MM.1S (cell line): ENCODE data around the gene TIMM9.

Experiments used
- DNase-seq: peaks from one replicate; pipeline ENCODE4 v3.0.0-alpha.2; 2015
- H2AFZ ChIP-seq: fragments of 300-600 bp; sonication (generic); 2 replicates; pipeline ENCODE4 v1.6.0; 2016; ENCODE audit warnings: antibody characterized with exemption, low read length
- H3F3A ChIP-seq: fragments of 300-600 bp; sonication (generic); 2 replicates; pipeline ENCODE4 v1.6.1; 2016; ENCODE audit warnings: mild to moderate bottlenecking, antibody characterized with exemption, low read length, moderate library complexity, mixed read lengths; ENCODE audit not compliant: insufficient read depth
- H3K27ac ChIP-seq: fragments of 300-600 bp; sonication (generic); 2 replicates; pipeline ENCODE4 v1.5.1; 2016; ENCODE audit warnings: mild to moderate bottlenecking, low read length
- H3K27me3 ChIP-seq: fragments of 300-600 bp; sonication (generic); replicated peaks from 2 replicates; pipeline ENCODE4 v1.6.0; 2016; ENCODE audit warnings: low read length; ENCODE audit not compliant: insufficient read depth
- H3K36me3 ChIP-seq: fragments of 300-600 bp; sonication (generic); replicated peaks from 2 replicates; pipeline ENCODE4 v1.6.1; 2016; ENCODE audit warnings: mild to moderate bottlenecking, low read length, mixed read lengths; ENCODE audit not compliant: insufficient read depth
- H3K4me1 ChIP-seq: fragments of 300-600 bp; sonication (generic); 2 replicates; pipeline ENCODE4 v1.6.1; 2016; ENCODE audit warnings: low read length, mixed read lengths
- H3K4me2 ChIP-seq: fragments of 300-600 bp; sonication (generic); 2 replicates; pipeline ENCODE4 v1.6.0; 2016; ENCODE audit warnings: low read depth, low read length
- H3K4me3 ChIP-seq: fragments of 300-600 bp; sonication (generic); 2 replicates; pipeline ENCODE4 v1.5.1; 2016; ENCODE audit warnings: low read length, mixed read lengths
- H3K79me2 ChIP-seq: fragments of 300-600 bp; sonication (generic); 2 replicates; pipeline ENCODE4 v1.6.1; 2016; ENCODE audit warnings: mixed run types, low read length, mixed read lengths
- H3K9ac ChIP-seq: fragments of 300-600 bp; sonication (generic); 2 replicates; pipeline ENCODE4 v1.6.1; 2016; ENCODE audit warnings: low read length, mixed read lengths
- H3K9me2 ChIP-seq: fragments of 300-600 bp; sonication (generic); replicated peaks from 2 replicates; pipeline ENCODE4 v1.6.1; 2016; ENCODE audit warnings: mild to moderate bottlenecking, low read length, mixed read lengths; ENCODE audit not compliant: insufficient read depth
- H3K9me3 ChIP-seq: fragments of 300-600 bp; sonication (generic); replicated peaks from 2 replicates; pipeline ENCODE4 v1.6.1; 2016; ENCODE audit warnings: mild to moderate bottlenecking, low read length, mixed read lengths; ENCODE audit not compliant: insufficient read depth
- H4K20me1 ChIP-seq: fragments of 300-600 bp; sonication (generic); 2 replicates; pipeline ENCODE4 v1.6.1; 2016; ENCODE audit warnings: mild to moderate bottlenecking, low read length, moderate library complexity, mixed read lengths; ENCODE audit not compliant: insufficient read depth
- EZH2 ChIP-seq: fragments of 300-600 bp; sonication (generic); optimal IDR thresholded peaks from 2 replicates; pipeline ENCODE3; 2017; ENCODE audit warnings: low read depth, mild to moderate bottlenecking, antibody characterized with exemption, low read length, mixed read lengths
- EZH2phosphoT487 ChIP-seq: fragments of 300-600 bp; sonication (generic); IDR thresholded peaks from 2 replicates; pipeline ENCODE4 v1.6.1; 2018; ENCODE audit warnings: antibody characterized with exemption, low read length
- TF ChIP-seq, protein P1 (sequence below): fragments of 300-600 bp; sonication (generic); IDR thresholded peaks from 2 replicates; pipeline ENCODE4 v1.5.1; 2016; ENCODE audit warnings: antibody characterized with exemption, low read length, mixed read lengths

The TIMM9 gene

DNA sequence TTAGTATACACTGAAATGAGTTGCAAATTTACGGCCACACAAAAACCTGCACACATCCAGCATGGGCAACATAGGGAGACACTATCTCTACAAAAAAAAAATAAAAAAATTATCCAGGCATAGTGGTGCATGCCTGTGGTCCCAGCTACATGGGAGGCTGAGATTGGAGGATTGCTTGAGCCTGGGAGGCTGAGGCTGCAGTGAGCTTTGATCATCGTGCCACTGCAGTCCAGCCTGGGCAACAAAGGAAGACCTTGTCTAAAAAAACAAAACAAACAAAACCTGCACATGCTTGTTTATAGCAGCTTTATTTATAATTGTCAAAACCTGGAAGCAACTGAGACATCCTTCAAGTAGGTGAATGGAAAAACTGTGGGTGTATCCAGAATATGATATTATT, 36.5 kb downstream of the TIMM9 start:
- Histone ChIP-seq H3K9me3 (no peaks in the 10 kb centered on the region), H3K4me2 (no peak overlapping the region), H3K4me3 (no peak overlapping the region), H3K27ac (no peak overlapping the region), H3K27me3 (no peaks in the 10 kb centered on the region), H3F3A (no peaks in the 10 kb centered on the region), H2AFZ (no peak overlapping the region), H3K9ac (no peak overlapping the region), H3K9me2 (no peaks in the 10 kb centered on the region), H3K4me1 (no peaks in the 10 kb centered on the region), H3K36me3 (no peaks in the 10 kb centered on the region), H3K79me2 (no peaks in the 10 kb centered on the region), H4K20me1 (no peaks in the 10 kb centered on the region)
- no peak for DNase-seq
- no peak for TF ChIP-seq EZH2phosphoT487
- TF ChIP-seq, protein P1, sequence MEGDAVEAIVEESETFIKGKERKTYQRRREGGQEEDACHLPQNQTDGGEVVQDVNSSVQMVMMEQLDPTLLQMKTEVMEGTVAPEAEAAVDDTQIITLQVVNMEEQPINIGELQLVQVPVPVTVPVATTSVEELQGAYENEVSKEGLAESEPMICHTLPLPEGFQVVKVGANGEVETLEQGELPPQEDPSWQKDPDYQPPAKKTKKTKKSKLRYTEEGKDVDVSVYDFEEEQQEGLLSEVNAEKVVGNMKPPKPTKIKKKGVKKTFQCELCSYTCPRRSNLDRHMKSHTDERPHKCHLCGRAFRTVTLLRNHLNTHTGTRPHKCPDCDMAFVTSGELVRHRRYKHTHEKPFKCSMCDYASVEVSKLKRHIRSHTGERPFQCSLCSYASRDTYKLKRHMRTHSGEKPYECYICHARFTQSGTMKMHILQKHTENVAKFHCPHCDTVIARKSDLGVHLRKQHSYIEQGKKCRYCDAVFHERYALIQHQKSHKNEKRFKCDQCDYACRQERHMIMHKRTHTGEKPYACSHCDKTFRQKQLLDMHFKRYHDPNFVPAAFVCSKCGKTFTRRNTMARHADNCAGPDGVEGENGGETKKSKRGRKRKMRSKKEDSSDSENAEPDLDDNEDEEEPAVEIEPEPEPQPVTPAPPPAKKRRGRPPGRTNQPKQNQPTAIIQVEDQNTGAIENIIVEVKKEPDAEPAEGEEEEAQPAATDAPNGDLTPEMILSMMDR: no peak
- TF ChIP-seq EZH2: no peak

GRCh38 chr14:58376791-58377190, 50.5 kb downstream of the TIMM9 start:
- no peak overlapping the region for H3K9ac ChIP-seq
- DNase-seq: no peak
- H3K27me3 ChIP-seq: no peaks in the 10 kb centered on the region
- TF ChIP-seq, protein P1: no peak
- TF ChIP-seq EZH2phosphoT487: no peak
- no peak for TF ChIP-seq EZH2
- no peak overlapping the region for H3K4me2 ChIP-seq
- no peak overlapping the region for H2AFZ ChIP-seq
- no peak overlapping the region for H3K4me3 ChIP-seq
- H3K27ac ChIP-seq: no peak overlapping the region
- no peaks in the 10 kb centered on the region for H3F3A ChIP-seq
- no peaks in the 10 kb centered on the region for H3K36me3 ChIP-seq
- no peaks in the 10 kb centered on the region for H3K9me2 ChIP-seq
- H3K79me2 ChIP-seq: no peaks in the 10 kb centered on the region
- H3K4me1 ChIP-seq: no peaks in the 10 kb centered on the region
- no peaks in the 10 kb centered on the region for H3K9me3 ChIP-seq
- H4K20me1 ChIP-seq: no peaks in the 10 kb centered on the region

DNA sequence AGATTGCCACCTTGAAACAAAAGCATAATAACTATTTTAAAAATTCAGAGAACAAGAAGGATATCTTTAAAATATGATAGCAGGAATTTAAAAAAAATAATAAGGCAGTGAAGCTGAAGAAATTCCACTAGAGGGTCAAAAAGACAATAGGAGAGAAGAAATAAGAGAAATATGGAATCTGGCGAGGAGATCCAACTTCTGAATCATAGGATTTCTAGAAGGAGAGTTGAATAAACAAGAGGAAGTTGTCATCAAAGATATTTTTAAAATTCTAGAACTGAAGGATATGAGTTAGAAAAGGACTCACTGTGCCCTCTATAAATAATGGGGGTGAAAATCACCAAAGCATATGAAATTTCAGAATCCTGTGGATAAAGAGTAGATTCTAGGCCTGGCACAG, 58.4 kb downstream of the TIMM9 start:
- H3K36me3 ChIP-seq: no peaks in the 10 kb centered on the region; the same call in 1 of the 2 replicates
- no peak overlapping the region for H3K4me2 ChIP-seq
- no peaks in the 10 kb centered on the region for H3K9me2 ChIP-seq
- H3K4me1 ChIP-seq: no peaks in the 10 kb centered on the region
- no peaks in the 10 kb centered on the region for H3K9me3 ChIP-seq
- no peak overlapping the region for H3K4me3 ChIP-seq
- H3F3A ChIP-seq: no peaks in the 10 kb centered on the region
- no peaks in the 10 kb centered on the region for H3K79me2 ChIP-seq
- no peak for DNase-seq
- H4K20me1 ChIP-seq: no peaks in the 10 kb centered on the region
- H3K27me3 ChIP-seq: no peaks in the 10 kb centered on the region
- H3K27ac ChIP-seq: no peak overlapping the region
- H2AFZ ChIP-seq: no peak overlapping the region
- TF ChIP-seq EZH2 (no peak), EZH2phosphoT487 (no peak)
- TF ChIP-seq, protein P1: no peak
- no peak overlapping the region for H3K9ac ChIP-seq

DNA sequence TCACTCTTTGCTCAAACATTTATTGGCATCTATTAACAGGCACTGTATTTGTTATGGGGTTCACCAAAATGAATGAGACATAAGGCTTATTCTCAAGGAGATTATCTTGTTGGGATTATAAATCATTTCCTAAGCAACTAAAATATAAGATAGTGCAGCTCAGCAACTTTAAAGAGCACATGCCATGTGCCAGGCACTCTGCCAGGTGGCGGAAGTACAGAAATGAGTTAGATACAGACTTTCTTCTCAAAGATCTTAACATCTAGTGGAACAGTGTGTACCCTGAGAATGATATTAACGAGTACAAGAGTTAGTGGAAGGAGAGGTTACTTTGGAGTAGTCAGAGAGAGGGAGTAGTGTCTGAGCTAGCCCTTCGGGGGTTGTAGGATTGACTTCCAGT, 60.0 kb downstream of the TIMM9 start:
- Histone ChIP-seq H2AFZ (no peak overlapping the region), H3K9me3 (no peaks in the 10 kb centered on the region), H3K79me2 (no peaks in the 10 kb centered on the region), H4K20me1 (no peaks in the 10 kb centered on the region), H3K4me1 (no peaks in the 10 kb centered on the region), H3K27me3 (no peaks in the 10 kb centered on the region), H3K36me3 (no peaks in the 10 kb centered on the region; the same call in 1 of the 2 replicates), H3K9ac (no peak overlapping the region), H3K27ac (no peak overlapping the region), H3K4me2 (no peak overlapping the region), H3K9me2 (no peaks in the 10 kb centered on the region), H3F3A (no peaks in the 10 kb centered on the region), H3K4me3 (no peak overlapping the region)
- TF ChIP-seq, protein P1: no peak
- no peak for TF ChIP-seq EZH2phosphoT487
- no peak for TF ChIP-seq EZH2
- DNase-seq: no peak
